Panc1 (cell line): Measurements from ENCODE around the gene ARL15. TPM values are rescaled to one million over a fixed set of nuclear protein-coding genes. Genes with fewer than 3 reads are reported as not detected.

Experiments
- ATAC-seq: fragments of 200-7000 bp; cut with Tn5 transposase; 2 replicates; pipeline ENCODE4 v1.9.1; 2020; ENCODE audit warnings: mild to moderate bottlenecking, moderate library complexity
- BruUV-seq: library from RNA; stranded (reverse); fragments of 400-500 nt; replicated peaks from 2 replicates; lab custom pipeline; 2021; lab: Mats Ljungman, UMichigan
- CTCF ChIA-PET: fragments of 300-600 bp; sonication (Branson Sonifier 250); formaldehyde crosslinking; loops from one replicate; lab custom pipeline; 2022; ENCODE audit warnings: antibody characterized with exemption; lab: Charles Lee
- POLR2A ChIA-PET: fragments of 300-600 bp; sonication (Branson Sonifier 250); formaldehyde crosslinking; loops from one replicate; lab custom pipeline; 2022; ENCODE audit warnings: antibody characterized with exemption; lab: Charles Lee
- DNase-seq: peaks from one replicate; pipeline ENCODE4 v3.0.0-alpha.2; 2010; ENCODE audit warnings: low read depth, low spot score
- H3K27ac ChIP-seq: 2 replicates; pipeline ENCODE4 v1.5.1; 2011; ENCODE audit warnings: mild to moderate bottlenecking, low read length, inconsistent platforms
- H3K27me3 ChIP-seq: fragments of 200-500 bp; sonication (Bioruptor generic); 2 replicates; pipeline ENCODE4 v1.6.0; 2014; ENCODE audit warnings: low read length, inconsistent platforms; ENCODE audit not compliant: control insufficient read depth, insufficient read depth
- H3K36me3 ChIP-seq: fragments of 200-500 bp; sonication (Bioruptor generic); 2 replicates; pipeline ENCODE4 v1.5.1; 2014; ENCODE audit warnings: inconsistent platforms, mild to moderate bottlenecking, low read length, moderate library complexity; ENCODE audit not compliant: control insufficient read depth, insufficient read depth
- H3K4me1 ChIP-seq: 2 replicates; pipeline ENCODE4 v1.5.1; 2011; ENCODE audit warnings: inconsistent platforms, mild to moderate bottlenecking, low read length, moderate library complexity; ENCODE audit not compliant: control insufficient read depth, insufficient read depth
- H3K4me3 ChIP-seq, 2 experiments: 2 replicates each; pipeline ENCODE4 v1.5.1; 2011 to 2012; ENCODE audit warnings: low read depth in 2 of 2, low read length in 2 of 2, mild to moderate bottlenecking in 2 of 2, inconsistent platforms in 1 of 2, moderate library complexity in 1 of 2
- H3K9me3 ChIP-seq: fragments of 200-500 bp; sonication (Bioruptor generic); 2 replicates; pipeline ENCODE4 v1.5.1; 2014; ENCODE audit warnings: low read depth, mild to moderate bottlenecking, inconsistent platforms, low read length, moderate library complexity; ENCODE audit not compliant: control insufficient read depth, insufficient read depth
- CTCF ChIP-seq: fragments of 450-650 bp; IDR thresholded peaks from 2 replicates; pipeline ENCODE4 v1.5.1; 2017; ENCODE audit warnings: mild to moderate bottlenecking
- POLR2AphosphoS5 ChIP-seq: IDR thresholded peaks from 2 replicates; pipeline ENCODE4 v1.6.1; 2012; ENCODE audit warnings: mild to moderate bottlenecking, low read depth, low read length, moderate library complexity
- REST ChIP-seq, 2 experiments: IDR thresholded peaks; 2 replicates each; pipeline ENCODE4 v1.6.1; 2011 to 2012; ENCODE audit warnings: low read depth in 2 of 2, control low read depth in 1 of 2, low read length in 1 of 2, mild to moderate bottlenecking in 1 of 2, moderate library complexity in 1 of 2; ENCODE audit not compliant: insufficient read depth in 1 of 2
- SIN3A ChIP-seq: IDR thresholded peaks from 2 replicates; pipeline ENCODE4 v1.6.1; 2012; ENCODE audit warnings: low read depth, mild to moderate bottlenecking, low read length, moderate library complexity, borderline replicate concordance; ENCODE audit not compliant: insufficient read depth
- TCF7L2 ChIP-seq: IDR thresholded peaks from 2 replicates; pipeline ENCODE4 v1.6.1; 2011; ENCODE audit warnings: mild to moderate bottlenecking, low read depth, low read length, inconsistent platforms
- in situ Hi-C: cut with HindIII; loops from 2 replicates; pipeline ENCODE4 v1.10.0; 2016; ENCODE audit warnings: low sequenced_read_pairs, low pct_unique_long_range_greater_than_20kb
- intact Hi-C: fragments of 100-400 bp; cut with micrococcal nuclease; formaldehyde crosslinking; loops from one replicate; pipeline ENCODE4 v1.10.0; 2022; ENCODE audit not compliant: unreplicated experiment
- total RNA-seq: library from RNA; stranded (reverse); gene quantifications from one replicate; pipeline ENCODE4 v1.2.1, GENCODE V29; 2021; ENCODE audit not compliant: unreplicated experiment

ARL15 gene
- total RNA-seq, 1 experiment from 2014 or later = 16.5 TPM

DNA sequence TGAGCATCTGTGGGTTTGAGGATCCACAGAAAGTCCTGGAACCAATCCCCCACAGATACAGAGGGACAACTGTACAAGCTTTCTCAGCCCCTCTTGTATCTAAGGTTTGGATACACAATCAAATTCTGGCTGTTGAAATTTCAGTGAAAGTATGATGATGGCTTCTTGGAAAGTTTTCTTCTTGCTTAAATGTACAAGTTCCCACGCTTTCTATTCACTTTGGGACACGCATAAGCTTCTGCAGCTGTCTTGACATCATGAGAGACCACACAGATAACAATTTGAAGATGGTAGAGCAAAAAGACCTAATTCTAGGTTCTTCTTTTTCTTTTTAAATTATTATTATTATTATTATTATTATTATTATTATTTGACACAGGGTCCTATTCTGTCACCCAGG lies 31.6 kb upstream of the ARL15 start:
- CTCF ChIA-PET = no interaction called here
- no peak overlapping the region for H3K4me3 ChIP-seq
- no peak for ATAC-seq
- in situ Hi-C loops = no loop called here
- no TSS peak for BruUV-seq
- H3K27me3 ChIP-seq = no peaks in the 10 kb centered on the region
- TF ChIP-seq TCF7L2 (no peak), SIN3A (no peak), REST (IDR thresholded peaks at IDR 0.05; ENCODE audit: insufficient read depth in 1 of 2, low read depth in 2 of 2, low read length in 1 of 2) (no peak), POLR2AphosphoS5 (no peak), CTCF (no peak)
- no peaks in the 10 kb centered on the region for H3K36me3 ChIP-seq
- DNase-seq = no peak
- no peak overlapping the region for H3K27ac ChIP-seq
- POLR2A ChIA-PET = no interaction called here
- H3K4me1 ChIP-seq = no peaks in the 10 kb centered on the region
- no peaks in the 10 kb centered on the region for H3K9me3 ChIP-seq
- intact Hi-C loops = no loop called here

DNA sequence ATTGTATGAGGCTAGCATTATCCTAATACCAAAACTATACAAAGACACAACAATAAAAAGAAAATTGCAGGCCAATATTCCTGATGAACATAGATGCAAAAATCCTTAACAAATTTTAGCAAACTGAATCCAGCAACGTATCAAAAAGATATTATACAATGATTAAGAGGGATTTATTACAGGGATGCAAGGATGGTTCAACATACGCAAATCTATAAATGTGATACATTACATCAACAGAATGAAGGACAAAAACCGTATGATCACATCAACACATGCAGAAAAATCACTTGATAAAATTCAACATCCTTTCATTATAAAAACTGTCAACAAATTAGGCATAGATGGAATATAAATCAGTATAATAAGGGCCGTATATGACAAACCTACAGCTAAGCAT lies 27.1 kb upstream of the ARL15 start:
- Histone ChIP-seq H3K4me3 (no peak overlapping the region), H3K27me3 (no peaks in the 10 kb centered on the region), H3K9me3 (0 out of 2 replicates have a peak, but pooled peaks cover 5% of the 10 kb centered on the region), H3K36me3 (no peaks in the 10 kb centered on the region), H3K27ac (no peak overlapping the region), H3K4me1 (no peaks in the 10 kb centered on the region)
- intact Hi-C loops (no loop called here), in situ Hi-C loops (no loop called here)
- ATAC-seq (no peak), DNase-seq (no peak)
- ChIA-PET POLR2A (no interaction called here), CTCF (no interaction called here)
- no TSS peak for BruUV-seq
- no peak for TF ChIP-seq SIN3A
- no peak for TF ChIP-seq REST (IDR thresholded peaks at IDR 0.05; ENCODE audit: insufficient read depth in 1 of 2, low read depth in 2 of 2, low read length in 1 of 2)
- TF ChIP-seq CTCF = no peak
- no peak for TF ChIP-seq TCF7L2
- no peak for TF ChIP-seq POLR2AphosphoS5
